ENCODE measurements around the gene PDLIM7.

PDLIM7 gene

GRCh38 chr5:177472460-177473442, 24.7 kb downstream of the PDLIM7 start:
- DNase-seq = no peak

- no peak for DNase-seq
These were observed 25.6 kb downstream of the PDLIM7 start for GRCh38 chr5:177471610-177472356.

DNA sequence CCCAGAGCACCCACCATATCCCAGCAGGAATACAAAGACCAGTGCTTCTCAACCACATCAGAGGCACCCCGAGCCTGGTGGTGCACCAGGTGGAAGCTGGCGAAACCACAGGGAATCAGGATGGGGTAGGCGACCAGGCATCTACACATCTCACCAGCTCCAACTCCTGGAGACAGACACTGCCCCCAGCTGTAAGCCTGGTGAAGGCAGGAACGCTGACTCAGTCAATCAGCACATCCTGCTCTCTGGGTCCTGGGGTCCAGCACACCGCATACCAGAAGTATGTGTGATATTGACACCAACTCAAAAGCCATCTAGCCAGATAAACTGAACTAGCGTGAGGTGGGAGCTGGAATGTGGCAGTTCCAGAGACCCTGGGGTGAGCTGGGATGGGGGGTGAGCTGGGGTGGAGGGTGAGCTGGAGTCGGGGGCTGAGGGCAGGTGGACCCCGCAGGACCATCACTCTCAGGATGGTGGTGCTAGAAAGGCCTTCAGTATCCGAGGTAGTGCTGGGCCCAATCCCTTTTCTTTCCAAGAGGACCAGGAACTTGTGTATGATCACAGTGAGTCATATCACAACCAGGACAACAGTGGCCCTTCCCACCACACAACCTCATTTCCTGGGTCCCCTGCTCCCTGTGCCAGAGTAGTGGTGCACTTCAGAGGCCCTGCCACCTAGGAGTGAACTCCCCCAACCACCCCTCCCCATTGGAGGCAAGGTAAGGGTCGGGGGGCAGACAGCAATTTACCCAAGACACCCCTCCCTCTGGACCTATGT, 26.5 kb downstream of the PDLIM7 start:
- no peak for DNase-seq

DNA sequence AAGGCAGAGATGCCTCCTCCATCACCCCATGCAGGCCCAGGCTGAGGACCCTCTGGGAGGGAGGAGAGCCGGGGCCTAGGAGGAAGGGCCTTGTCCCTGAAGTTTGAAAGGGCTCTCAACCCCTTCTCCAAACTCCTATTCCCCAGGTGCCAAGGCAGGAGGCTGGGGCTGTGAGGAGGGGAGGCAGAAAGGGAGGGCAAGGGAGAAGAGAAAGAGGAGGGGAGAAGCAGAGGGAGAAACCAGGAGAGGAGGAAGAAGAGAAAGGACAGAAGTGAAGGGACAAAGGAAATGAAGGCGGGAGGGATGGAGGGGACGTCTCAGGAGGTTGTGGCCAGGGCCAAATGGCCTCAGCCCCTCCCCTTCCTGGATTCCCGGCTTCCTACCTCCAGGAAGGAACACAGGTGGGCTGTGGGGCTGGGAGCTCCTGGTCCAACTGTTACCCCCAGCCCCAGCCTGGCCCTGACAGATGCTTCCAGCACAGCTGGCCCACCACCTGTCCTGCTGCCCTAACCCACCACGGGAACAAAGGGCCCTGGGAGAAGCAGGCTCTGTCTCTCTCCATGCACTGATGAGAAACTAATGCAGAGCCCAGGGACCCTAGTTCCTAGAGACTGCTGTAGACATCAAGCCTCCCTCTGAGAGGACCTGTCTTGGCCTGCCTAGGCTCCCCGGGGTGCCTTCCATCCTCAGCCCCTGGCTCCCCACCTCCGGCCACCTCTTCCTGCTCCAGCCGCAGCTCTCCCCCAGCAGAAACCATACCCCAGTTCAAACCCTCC, 27.5 kb downstream of the PDLIM7 start:
- DNase-seq = no peak

GRCh38 chr5:177468685-177469628, 28.4 kb downstream of the PDLIM7 start:
- no peak for DNase-seq

GRCh38 chr5:177468329-177468684, 29.1 kb downstream of the PDLIM7 start:
- DNase-seq = no peak

- no peak for DNase-seq
These were observed 30.0 kb downstream of the PDLIM7 start for GRCh38 chr5:177467436-177467835.

- DNase-seq = no peak
These were observed 30.5 kb downstream of the PDLIM7 start for GRCh38 chr5:177466861-177467260.

DNA sequence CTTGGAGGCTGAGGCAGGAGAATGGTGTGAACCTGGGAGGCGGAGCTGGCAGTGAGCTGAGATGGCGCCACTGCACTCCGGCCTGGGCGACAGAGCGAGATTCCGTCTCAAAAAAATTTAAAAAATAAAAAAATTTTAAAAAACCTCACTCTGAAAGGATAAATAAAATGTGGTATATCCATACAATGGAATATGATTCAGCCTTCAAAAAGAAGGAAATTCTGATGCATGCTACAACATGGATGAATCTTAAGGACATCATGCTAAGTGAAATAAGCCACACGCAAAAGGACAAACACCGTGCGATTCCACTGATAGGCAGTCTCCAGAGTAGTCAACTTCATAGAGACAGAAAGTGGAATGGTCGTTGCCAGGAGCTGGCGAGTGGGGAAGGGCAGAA, 32.4 kb downstream of the PDLIM7 start:
- DNase-seq = no peak

- no peak for DNase-seq
These were observed 35.3 kb downstream of the PDLIM7 start for GRCh38 chr5:177462021-177462670.

- DNase-seq = no peak
These were observed 37.4 kb downstream of the PDLIM7 start for GRCh38 chr5:177459819-177460628.

- no peak for DNase-seq
These were observed 38.0 kb downstream of the PDLIM7 start for GRCh38 chr5:177459357-177459756.

DNA sequence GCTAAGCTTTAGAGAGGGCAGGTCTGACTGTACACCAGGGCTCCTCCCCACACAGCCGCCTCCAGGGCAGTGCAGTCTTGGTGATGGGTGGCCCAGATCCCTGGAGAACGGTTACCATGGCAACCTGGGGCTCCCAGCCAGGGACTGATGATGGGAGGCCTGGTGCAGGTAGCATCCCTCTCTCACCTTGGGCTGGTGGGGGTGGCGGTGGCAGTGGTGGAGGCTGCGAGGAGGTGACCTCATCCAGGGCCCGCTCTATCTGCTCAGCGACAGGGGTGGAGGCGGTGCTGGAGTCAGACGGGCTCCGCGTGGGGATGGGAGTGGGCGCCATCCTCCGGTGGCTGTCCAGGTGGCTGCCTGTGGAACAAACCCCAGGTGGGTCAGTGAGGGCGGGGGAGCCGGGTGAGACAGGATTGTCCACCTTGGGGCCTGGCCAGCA, 38.5 kb downstream of the PDLIM7 start:
- DNase-seq = no peak

GRCh38 chr5:177457852-177458681, 39.3 kb downstream of the PDLIM7 start:
- no peak for DNase-seq

DNA sequence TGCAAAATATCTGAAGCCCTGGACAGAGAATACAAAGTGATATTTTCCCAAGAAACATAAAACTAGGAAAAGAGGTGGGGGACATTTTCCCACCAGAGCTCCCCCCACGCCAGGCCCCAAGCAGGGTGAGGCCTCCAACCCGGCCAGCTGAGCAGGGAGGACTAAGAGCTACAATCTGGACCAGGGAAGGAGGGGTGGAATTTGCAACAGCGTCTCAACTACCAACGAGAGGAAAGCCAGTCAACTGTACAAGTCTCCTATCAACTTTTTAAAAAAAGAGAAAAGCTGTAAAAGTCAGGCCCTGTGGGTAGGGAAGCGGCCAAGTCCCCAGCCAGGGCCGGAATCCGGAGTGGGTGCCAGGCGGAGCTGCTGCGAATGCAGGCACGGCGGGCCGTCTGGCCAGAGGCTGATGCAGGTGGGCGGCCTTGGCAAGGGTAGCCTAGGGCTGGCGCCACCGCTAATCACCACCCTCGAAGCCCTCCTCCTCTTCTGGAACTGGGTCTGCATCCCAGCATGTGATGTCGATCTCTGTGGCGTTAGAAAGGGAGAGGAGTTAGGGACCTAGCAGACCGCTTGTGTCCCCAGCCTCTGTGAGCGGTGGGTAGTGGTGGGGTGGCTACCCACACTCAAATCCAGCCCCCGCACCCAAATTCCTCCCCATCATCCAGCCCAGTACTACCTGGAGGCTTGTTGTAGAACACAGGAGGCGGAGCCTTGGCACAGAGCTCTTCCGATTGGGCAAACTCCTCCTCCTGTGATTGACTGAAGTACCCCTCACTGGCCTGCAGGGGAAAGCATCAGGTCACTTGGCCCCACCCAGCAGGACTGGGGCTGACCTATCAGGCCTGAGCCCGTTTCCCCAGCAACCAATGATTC, 40.2 kb downstream of the PDLIM7 start:
- peak; percentile 40 for DNase-seq

DNA sequence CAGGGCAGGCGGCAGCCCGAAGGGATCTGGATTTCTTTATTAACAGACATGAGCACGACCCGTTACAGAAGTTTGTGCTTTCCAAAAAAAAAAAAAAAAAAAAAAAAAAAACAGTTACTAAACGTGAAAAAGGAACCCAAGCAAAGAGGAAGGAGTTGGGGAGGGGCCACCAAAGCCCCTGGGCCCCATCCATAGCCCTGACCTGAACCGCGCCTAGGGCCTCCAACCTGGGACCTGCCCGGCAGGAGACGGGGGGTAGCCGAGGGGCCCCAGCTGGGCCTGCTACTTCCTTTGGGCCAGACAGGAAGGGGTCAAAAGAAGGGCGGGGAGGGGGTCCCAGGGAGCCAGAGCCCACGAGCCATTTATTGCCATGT, 40.8 kb downstream of the PDLIM7 start:
- DNase-seq = no peak

- peak; percentile 82 for DNase-seq
These were observed 41.5 kb downstream of the PDLIM7 start for GRCh38 chr5:177455661-177456590.

Measured in NCI-H2107 (cell line).